ENCODE measurements around the gene GDAP2. TPM values are rescaled to one million over a fixed set of nuclear protein-coding genes. Genes with fewer than 3 reads are reported as not detected.

The GDAP2 gene
- total and polyA plus RNA-seq, 10 donors: 3.0 to 44.6 (median 33.3) TPM

DNA sequence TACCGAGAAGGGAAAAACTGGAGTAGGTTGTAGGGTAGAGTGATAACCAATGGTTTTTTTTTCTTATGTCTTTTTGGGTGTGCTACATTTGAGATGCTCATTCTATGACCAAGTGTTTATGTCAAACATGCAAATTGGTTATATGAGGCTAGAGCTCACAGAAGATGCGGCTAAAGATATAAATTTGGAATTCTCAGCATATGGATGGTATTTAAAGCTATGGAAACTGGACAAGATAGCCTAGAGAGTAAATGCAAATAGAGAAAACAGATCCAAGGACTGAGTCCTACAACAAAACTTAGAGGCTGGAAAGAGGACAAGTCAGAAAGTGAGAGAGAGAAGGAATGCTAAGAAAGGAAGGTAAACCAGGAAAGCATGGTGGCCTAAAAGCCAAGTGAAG lies 7.4 kb downstream of the GDAP2 start:
- TF ChIP-seq POLR2A (IDR thresholded peaks at IDR 0.05) (no peak), POLR2AphosphoS5 (IDR thresholded peaks at IDR 0.05) (no peak), CTCF (IDR thresholded peaks at IDR 0.05 in 8 of 11, conservative IDR thresholded peaks at IDR 0.05 in 3 of 11) (no peak)
- H3K27me3 ChIP-seq (replicated peaks in 1 of 7): no peaks in the 10 kb centered on the region
- DNase-seq: no peak
- H3K9me3 ChIP-seq: no peaks in the 10 kb centered on the region
- H3K36me3 ChIP-seq: peaks cover 0 to 42% (median 23%) of the 10 kb centered on the region in 6 donors
- no peak overlapping the region for H3K27ac ChIP-seq
- intact Hi-C loops (cut with DNase I; ENCODE audit: low total_unique reads): no loop called here
- 94 to 100% (median 97%) methylated on average over 2 of the region's 2 CpGs for WGBS, 5 donors
- H3K4me1 ChIP-seq: peaks cover 6 to 26% (median 17%) of the 10 kb centered on the region in 6 donors
- no peak overlapping the region for H3K4me3 ChIP-seq

GRCh38 chr1:117919376-117919775 lies 10.0 kb downstream of the GDAP2 start:
- Histone ChIP-seq H3K27ac (no peak overlapping the region), H3K36me3 (peaks cover 0 to 67% (median 47%) of the 10 kb centered on the region in 6 donors), H3K27me3 (replicated peaks in 1 of 7) (no peaks in the 10 kb centered on the region), H3K9me3 (peaks cover 0 to 4% (median 0%) of the 10 kb centered on the region in 8 donors), H3K4me1 (peaks cover 0 to 6% (median 0%) of the 10 kb centered on the region in 6 donors), H3K4me3 (no peak overlapping the region)
- no peak for DNase-seq
- intact Hi-C loops (cut with DNase I; ENCODE audit: low total_unique reads): no loop called here
- TF ChIP-seq POLR2A (IDR thresholded peaks at IDR 0.05) (no peak), CTCF (IDR thresholded peaks at IDR 0.05 in 8 of 11, conservative IDR thresholded peaks at IDR 0.05 in 3 of 11) (no peak), POLR2AphosphoS5 (IDR thresholded peaks at IDR 0.05) (no peak)

DNA sequence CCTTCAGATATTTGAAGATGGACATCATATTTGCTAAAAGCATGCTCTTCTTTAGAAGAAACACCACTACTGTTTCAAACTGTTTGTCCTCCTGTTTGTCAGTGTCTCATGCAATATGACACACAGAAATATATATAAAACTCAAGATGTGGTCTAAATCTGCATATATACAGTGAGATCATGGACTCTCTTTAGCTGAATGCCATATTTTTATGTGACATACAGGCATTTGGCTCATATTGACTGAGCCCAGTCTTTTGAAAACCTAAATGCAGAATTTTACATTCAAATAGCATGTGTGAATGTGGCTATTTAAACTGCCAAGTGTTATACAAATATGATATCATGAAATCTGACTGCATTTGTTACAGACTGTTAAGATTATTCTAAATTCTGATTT lies 18.4 kb downstream of the GDAP2 start:
- no peak for TF ChIP-seq POLR2AphosphoS5 (IDR thresholded peaks at IDR 0.05)
- TF ChIP-seq CTCF (IDR thresholded peaks at IDR 0.05 in 8 of 11, conservative IDR thresholded peaks at IDR 0.05 in 3 of 11): no peak
- no peak for TF ChIP-seq POLR2A (IDR thresholded peaks at IDR 0.05)
- no peaks in the 10 kb centered on the region for H3K4me1 ChIP-seq
- H3K9me3 ChIP-seq: peaks cover 0 to 5% (median 0%) of the 10 kb centered on the region in 8 donors
- no peak overlapping the region for H3K4me3 ChIP-seq
- intact Hi-C loops (cut with DNase I; ENCODE audit: low total_unique reads): no loop called here
- peaks cover 5 to 100% (median 77%) of the 10 kb centered on the region in 6 donors for H3K36me3 ChIP-seq
- H3K27ac ChIP-seq: no peak overlapping the region
- H3K27me3 ChIP-seq (replicated peaks in 1 of 7): no peaks in the 10 kb centered on the region
- DNase-seq: no peak

DNA sequence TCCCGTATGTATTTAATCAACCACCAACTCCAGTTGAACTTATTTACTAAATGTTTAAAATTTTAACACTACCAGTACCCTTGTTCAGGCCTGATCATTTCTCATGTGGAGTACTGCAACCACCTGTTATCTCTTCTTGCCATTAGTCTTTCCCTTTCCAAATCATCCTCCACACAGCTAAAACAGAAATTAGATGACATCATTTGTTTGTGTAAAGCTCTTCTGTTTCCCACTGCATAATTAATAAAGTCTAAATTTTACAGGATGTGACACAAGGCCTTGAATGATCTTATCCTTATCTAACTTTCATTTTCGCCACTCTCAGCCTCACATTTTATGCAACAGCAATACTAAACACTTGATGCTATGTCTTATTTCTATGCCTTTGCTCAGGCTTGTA lies 24.4 kb downstream of the GDAP2 start:
- Histone ChIP-seq H3K27me3 (replicated peaks in 1 of 7) (no peaks in the 10 kb centered on the region), H3K9me3 (no peaks in the 10 kb centered on the region), H3K27ac (peak overlapping the region in 5 of 8 donors; percentile 5 to 50 (median 46)), H3K4me1 (no peaks in the 10 kb centered on the region), H3K36me3 (peaks cover 5 to 100% (median 59%) of the 10 kb centered on the region in 6 donors), H3K4me3 (no peak overlapping the region)
- intact Hi-C loops (cut with DNase I; ENCODE audit: low total_unique reads): no loop called here
- no peak for DNase-seq
- WGBS, 5 donors: 80 to 90% (median 85%) methylated on average over 2 of the region's 2 CpGs
- TF ChIP-seq POLR2AphosphoS5 (IDR thresholded peaks at IDR 0.05): no peak
- TF ChIP-seq POLR2A (IDR thresholded peaks at IDR 0.05): no peak
- TF ChIP-seq CTCF (IDR thresholded peaks at IDR 0.05 in 8 of 11, conservative IDR thresholded peaks at IDR 0.05 in 3 of 11): no peak
